Epithelial cell of proximal tubule (primary cell): ENCODE data around the gene COL25A1. TPM values are rescaled to one million over a fixed set of nuclear protein-coding genes. Genes with fewer than 3 reads are reported as not detected.
"Not testable (repeated sequence)": the region's sequence is repeated elsewhere in the genome, so short reads cannot be mapped to it uniquely, and the experiment has no call there.

Experiments
- DNase-seq: peaks from one replicate; pipeline ENCODE4 v3.0.0-alpha.2; 2011; ENCODE audit warnings: low read depth
- H3K4me3 ChIP-seq: 2 replicates; pipeline ENCODE4 v1.5.1; 2011; ENCODE audit warnings: low read depth, mild to moderate bottlenecking, low read length
- total RNA-seq: library from RNA; depleted of rRNA; stranded (reverse); fragments of >200 nt; gene quantifications from 2 replicates; pipeline ENCODE4 v1.2.3, GENCODE V29; 2015
- TF ChIP-seq, protein P1 (sequence below): conservative IDR thresholded peaks from 2 replicates; pipeline ENCODE4 v1.5.1; 2012; ENCODE audit warnings: low read depth, mild to moderate bottlenecking, low read length

Gene COL25A1
- total RNA-seq, 1 donor from 2014 or later = 0.46 TPM

DNA sequence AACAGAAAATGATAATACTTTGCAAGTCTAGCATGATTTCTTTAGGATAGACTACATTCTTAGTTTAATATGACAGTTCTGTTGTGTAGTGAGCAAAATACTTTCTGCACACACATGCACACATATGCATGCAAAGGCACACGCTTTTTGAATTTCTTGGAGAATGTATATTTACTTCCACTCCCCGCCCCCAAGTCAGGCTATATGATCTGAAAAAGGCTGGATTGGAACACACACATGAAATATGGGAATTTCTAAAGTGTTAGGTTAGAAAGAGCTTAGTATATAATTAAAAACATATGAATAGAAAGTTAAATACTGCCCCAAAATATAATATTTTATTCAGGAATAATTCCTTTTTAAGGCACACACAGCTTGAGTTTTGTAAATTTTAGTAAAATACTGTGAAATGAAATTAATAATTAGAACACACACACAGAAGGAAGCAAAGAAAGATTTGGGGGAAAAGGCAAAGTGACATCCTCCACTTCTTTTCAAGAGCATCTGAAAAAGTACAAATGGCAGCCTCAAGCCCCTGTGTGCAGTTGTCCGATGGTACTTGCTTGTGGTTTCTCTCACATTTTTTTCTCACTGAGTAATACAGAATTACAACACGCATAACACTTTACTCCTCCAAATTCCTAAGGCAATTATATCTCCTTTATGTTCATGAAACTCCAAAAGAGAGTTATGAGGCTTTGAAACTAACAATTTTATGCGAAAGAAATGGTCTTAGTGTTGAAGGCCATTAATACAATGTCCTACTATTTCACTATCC is 310.7 kb downstream of the COL25A1 start:
- H3K4me3 ChIP-seq = no peak overlapping the region
- TF ChIP-seq, protein P1, sequence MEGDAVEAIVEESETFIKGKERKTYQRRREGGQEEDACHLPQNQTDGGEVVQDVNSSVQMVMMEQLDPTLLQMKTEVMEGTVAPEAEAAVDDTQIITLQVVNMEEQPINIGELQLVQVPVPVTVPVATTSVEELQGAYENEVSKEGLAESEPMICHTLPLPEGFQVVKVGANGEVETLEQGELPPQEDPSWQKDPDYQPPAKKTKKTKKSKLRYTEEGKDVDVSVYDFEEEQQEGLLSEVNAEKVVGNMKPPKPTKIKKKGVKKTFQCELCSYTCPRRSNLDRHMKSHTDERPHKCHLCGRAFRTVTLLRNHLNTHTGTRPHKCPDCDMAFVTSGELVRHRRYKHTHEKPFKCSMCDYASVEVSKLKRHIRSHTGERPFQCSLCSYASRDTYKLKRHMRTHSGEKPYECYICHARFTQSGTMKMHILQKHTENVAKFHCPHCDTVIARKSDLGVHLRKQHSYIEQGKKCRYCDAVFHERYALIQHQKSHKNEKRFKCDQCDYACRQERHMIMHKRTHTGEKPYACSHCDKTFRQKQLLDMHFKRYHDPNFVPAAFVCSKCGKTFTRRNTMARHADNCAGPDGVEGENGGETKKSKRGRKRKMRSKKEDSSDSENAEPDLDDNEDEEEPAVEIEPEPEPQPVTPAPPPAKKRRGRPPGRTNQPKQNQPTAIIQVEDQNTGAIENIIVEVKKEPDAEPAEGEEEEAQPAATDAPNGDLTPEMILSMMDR = no peak
- no peak for DNase-seq

DNA sequence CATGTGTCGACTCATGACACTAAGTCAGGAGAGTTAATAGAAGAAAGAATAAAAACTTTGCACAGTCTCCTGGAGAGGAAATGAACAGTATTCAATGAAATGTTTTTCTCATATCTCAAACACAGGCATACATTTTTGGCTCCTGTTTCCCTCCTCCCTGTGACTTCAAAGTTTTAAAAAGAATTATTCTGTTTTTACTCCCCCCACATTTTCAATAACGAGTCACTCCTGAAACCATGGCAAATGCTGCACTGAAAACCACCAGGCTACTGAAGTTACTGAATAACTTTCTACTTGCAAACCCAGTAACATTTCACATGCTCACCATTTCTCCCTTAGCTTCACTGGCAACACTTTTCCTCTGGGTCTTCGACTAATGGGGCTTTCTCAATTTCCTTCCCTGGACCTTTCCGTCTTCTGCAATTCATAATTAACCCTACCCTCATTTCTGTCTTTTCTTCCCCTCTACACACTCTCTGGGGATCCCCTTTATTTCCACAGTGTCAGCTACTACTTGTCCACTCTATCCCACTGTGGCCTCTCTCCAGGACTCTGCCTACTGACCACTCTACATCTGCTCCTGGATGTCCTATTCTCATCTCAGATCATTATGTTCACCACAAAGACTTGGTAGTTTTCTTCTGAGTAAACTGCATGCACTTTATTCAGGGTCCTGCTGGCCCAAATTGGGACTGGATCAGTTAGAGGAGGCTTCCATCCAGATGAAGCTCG is 313.8 kb downstream of the COL25A1 start:
- TF ChIP-seq, protein P1 = no peak
- no peak overlapping the region for H3K4me3 ChIP-seq
- peak; percentile 10 for DNase-seq

DNA sequence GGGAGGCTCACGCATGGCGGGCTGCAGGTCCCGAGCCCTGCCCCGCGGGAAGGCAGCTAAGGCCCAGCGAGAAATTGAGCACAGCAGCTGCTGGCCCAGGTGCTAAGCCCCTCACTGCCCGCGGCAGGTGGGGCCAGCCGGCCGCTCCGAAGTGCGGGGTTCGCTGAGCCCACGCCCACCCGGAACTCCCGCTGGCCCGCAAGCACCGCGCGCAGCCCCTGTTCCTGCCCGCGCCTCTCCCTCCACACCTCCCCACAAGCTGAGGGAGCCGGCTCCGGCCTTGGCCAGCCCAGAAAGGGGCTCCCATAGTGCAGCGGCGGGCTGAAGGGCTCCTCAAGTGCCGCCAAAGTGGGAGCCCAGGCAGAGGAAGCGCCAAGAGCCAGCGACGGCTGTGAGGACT is 318.0 kb downstream of the COL25A1 start:
- DNase-seq, H3K4me3 ChIP-seq: not testable (repeated sequence)

DNA sequence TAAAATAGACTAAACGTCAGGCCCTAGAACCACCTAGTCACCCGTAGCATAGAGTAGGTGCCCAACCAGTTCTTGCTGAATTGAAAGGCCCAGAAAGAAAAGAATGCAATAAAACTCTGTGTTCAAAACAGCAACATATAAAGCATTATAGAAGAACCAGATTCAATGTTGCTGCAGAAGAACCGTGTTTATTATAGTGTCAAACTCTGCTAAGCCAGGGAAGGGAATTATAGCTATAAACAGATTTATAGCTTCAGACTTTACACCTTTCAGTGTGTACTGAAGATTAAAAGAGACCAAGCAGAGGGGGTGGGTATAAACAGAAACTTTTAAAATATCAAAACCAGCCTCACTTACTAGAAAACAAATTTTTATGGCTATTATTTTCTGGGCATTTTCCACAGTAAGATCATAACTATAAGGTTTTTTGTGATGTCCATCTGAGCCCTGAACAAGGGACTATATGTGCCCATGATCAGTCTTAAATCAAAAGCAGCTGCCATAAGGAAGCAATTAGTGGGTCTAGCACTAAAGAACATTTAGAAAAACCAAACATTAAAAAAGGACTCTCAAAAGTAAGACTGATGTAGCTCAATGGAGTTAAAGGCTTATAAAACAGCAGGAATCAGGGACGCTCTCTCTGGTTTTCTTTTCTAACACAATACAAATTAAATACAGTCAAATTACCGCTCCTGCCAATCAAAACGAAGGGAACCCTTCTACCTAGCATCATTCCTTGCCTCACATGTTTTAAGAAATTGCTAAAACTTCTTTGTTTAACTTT is 319.9 kb downstream of the COL25A1 start:
- no peak overlapping the region for H3K4me3 ChIP-seq
- no peak for DNase-seq
- TF ChIP-seq, protein P1 = no peak

DNA sequence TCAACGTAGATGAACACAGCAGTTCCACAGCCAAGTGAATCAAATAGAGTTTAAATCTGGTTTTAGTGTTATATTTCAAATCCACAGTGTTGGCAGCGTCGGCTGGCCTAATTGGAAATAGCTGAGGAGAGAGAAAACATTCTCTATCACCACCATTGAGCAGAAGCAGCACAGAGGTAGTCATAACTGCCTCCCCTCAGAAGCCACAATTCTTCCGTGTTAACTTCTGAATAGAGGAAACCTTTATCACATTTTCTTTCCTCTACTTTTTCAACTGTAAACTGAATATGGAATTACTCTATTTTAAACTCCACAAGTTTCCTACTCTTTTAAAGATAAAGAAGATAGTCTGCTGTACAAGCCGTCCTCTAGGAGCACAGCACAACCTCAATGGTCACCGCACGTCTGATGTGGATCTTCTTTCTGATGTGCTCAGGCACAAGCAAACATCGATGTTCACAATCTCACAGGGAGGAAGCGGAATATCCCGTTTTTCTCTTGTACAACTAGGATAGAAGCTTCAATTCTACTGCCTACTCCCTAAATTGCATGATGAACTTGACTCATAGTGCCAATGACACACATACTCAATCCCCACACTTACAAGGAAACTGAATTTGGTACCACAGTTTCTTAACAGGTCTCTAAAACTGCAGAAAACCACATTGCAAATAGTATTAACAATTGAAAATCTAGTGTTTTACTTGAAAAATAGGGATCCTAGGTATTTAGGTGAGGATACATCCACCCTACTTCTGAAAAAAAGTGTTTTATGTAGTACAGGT is 321.8 kb downstream of the COL25A1 start:
- DNase-seq = no peak
- TF ChIP-seq, protein P1 = no peak

DNA sequence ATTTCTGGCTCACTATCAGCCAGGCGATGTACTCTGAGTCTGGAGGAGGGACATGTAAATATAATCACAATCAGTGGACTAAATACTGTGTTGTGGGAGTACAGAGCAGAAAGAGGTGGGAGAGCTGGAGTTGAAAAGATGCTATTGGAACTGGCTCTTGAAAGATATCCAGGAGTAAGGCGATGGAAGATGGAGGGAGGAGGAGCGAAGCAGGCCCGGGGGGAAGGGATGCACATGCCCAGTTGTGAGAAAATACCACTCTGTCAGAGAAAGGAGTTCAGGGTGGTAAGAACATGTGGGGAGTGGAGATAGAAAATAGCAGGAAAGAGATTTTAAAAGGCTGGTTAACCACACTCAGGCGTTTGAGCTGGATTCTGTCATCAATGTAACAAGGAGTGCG is 322.7 kb downstream of the COL25A1 start:
- no peak overlapping the region for H3K4me3 ChIP-seq
- TF ChIP-seq, protein P1 = no peak
- no peak for DNase-seq

More for the DNA sequence above, 321.8 kb downstream of the COL25A1 start:
- no peak overlapping the region for H3K4me3 ChIP-seq
